ENCODE measurements around the gene GSX1.
A peak's percentile ranks its signal among the peaks of the same experiment; 100 is the strongest.
"Not testable (repeated sequence)": the region's sequence is repeated elsewhere in the genome, so short reads cannot be mapped to it uniquely, and the experiment has no call there.

The GSX1 gene

DNA sequence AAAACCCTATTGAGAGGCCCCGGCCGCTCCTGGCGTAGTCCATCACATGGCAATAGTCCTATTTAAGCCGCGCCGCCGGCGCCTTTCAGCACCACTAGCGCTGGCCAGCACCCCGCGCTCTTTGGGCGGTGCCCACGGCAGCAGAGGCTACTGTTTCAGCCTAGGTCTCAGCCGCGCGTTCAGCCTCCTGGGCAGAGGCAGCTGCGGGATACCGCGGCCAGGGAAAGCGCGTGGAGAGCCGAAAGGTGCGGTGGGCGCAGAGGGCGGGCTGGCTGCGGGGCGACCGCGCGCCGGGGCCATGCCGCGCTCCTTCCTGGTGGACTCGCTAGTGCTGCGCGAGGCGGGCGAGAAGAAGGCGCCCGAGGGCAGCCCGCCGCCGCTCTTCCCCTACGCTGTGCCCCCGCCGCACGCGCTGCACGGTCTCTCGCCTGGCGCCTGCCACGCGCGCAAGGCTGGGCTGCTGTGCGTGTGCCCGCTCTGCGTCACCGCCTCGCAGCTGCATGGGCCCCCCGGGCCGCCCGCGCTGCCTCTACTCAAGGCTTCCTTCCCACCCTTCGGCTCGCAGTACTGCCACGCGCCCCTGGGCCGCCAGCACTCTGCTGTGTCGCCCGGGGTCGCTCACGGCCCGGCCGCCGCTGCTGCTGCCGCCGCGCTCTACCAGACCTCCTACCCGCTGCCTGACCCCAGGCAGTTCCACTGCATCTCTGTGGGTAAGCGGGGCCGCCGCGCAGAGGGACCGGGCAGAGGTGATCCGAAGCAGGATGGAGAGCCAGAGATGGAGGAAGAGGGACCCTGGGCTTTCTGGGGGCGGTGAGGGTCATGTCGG is at the start of gene GSX1:
Gene GSX1 (plus strand): TSS at position 91 of the 826 bp plus-strand sequence. CDS start 208 bp downstream, at position 299.
- DNase-seq = peak; percentile 10

DNA sequence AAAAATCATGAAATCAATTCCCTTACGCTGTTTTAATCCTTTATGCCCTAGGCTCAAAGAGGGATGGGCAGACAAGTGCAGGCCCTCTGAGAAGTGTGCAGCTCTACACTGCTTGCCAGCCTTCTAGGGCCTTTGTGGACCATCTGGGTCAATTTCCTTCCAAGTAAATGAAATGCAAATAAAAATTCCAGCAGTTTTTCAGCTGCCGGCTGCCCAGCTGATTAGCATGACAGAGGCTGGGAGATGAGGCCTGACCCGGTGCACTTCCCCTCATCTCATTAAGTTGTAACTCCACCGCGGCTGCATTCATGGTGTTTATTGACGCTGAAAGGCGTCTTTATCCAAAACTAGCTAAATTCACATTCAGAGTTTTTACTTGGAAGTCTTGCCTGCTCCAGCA is 47.5 kb upstream of the GSX1 start:
- DNase-seq = no peak

DNA sequence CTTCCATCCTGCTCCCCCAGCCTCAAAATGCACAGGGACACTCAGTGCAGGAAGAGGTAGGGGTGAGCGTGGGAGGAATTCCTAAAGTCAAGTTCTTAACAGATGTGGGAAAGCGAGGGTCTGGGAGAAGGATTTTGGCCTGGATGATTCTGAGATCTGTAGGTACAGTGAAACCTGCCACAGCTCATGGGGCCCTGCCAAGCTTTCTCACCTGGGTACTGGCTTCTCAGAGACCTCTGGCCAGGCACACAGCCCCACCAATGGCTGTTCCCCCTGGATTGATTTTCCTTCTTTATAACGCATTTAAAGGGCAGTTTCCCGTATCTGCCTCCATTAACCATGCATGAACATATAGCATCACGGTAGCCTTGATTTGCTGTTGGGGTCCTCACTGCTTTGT is 47.0 kb upstream of the GSX1 start:
- DNase-seq = no peak

DNA sequence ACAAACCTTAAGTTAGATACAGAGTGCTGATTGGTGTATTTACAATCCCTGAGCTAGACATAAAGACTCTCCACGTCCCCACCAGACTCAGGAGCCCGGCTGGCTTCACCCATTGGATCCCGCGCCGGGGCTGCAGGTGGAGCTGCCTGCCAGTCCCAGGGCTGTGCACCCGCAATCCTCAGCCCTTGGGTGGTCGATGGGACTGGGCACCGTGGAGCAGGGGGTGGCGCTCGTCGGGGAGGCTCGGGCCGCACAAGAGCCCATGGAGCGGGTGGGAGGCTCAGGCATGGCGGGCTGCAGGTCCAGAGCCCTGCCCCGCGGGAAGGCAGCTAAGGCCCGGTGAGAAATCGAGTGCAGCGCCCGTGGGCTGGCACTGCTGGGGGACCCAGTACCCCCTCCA is 44.1 kb upstream of the GSX1 start:
- DNase-seq = not testable (repeated sequence)

DNA sequence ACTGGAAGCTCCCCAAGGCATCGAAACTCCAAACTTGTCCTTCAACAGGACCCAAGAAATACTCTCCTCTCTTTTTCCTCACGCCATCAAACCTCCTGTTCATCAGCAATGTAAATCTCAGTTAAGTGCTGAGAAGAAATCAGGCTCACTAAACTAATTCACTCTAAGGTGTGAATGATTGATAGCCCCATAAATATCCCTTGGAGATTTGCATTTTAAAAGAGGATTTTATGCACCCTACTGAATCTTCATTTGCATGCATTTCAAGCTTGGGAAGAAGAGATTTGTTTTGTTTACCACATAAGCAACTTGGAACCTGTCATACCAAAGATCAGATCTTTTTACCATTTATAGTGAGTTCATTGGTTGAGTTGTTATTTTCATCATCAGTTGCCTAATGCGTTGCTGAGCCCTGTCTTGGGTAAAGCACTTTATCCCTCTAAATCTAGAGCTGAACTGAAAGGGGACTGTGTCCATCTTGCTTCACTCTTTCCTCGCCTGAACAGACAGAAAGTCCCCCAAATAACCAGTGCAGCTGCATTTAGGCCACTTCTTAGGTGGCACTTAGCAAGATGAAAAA is 40.2 kb upstream of the GSX1 start:
- DNase-seq = no peak

DNA sequence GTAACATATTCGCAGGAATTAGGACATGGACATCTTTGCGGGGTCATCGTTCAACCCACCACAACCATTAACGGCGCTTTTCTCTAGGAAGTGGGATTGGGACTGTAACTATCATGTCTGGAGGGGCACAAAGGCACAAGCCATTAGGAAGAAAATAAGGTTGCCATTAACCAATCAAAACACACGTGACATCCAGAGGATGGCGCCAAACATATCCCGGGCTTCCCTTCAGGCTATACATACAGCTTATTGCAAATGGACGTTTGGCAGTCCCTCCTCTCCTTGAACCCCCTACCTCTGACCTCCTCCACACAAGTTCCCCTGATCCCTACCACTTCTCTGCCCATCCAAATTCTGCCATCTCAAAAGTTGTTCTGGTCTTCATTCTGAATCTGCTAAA is 26.6 kb upstream of the GSX1 start:
- DNase-seq = no peak

DNA sequence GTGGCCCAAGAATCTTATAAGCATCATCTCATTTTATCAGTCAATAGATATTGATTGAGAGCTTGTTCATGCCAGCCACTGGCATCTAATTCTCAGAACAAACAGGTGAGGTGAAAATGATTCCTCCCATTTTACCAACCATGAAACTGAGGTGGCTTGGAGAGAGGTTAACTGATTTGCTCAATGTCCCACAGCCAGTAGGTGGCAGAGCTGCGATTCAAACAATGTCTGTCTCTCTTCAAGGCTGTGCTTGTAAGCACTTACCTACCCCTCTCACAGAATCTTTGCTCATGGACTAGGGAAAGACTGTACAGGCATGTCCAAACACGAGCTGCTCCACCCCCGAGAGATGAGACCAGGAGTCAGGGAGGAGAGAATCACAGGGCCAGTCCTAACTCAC is 21.5 kb upstream of the GSX1 start:
- no peak for DNase-seq

DNA sequence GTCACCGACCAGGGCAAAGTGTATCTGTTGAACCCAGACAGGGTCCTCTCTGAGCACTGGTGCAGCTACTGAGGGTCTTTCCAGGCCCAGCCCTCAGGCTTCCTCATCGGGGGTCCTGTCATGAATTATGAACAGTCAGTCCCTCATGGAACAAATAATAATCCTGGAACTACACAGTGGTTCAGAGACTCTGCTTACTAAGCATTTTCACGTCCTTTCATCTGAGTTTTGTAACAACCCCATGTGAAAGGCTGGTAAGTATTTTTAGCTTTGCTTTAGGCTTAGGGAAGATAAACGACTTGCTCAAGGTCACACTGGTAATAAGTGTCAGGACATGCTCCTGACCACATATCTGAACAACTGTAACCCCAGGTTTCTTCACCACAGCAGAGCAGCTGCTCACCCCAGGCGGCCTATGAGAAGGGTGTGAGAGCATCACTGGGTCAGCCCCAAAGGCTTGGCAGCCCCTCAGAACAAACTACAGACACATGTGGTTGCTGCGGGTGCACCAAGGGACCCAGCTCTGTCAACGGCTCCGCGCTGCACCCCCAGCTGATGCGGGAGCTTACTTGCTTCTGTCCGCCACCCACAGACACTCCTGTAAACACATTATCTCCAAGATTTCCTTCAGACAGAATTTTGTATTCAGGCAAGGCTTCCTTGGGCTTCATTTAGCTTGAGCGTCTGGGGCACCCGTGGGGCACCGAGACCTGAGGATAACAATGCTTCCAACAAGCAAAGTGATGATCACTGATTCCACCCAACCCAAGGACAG is 19.4 kb upstream of the GSX1 start:
- no peak for DNase-seq

DNA sequence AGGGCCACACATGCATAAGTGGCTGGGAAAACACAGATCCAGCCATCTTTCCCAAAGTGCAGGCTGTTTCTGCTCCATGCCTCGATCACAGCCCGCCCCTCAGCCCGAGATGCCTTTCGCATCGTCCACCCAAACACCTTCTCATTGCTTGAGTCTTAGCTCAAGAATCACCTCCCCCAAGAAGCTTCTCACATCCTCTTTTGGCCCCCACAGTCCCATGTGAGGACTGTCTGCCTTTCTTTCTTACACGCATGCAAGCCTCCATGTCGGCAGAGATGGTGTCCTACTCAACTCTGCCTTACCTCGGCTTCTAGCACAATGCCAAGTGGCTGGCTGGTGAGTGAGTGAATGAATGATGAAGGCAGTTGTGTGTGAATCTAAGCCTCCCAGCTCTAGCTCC is 18.1 kb upstream of the GSX1 start:
- DNase-seq = no peak

DNA sequence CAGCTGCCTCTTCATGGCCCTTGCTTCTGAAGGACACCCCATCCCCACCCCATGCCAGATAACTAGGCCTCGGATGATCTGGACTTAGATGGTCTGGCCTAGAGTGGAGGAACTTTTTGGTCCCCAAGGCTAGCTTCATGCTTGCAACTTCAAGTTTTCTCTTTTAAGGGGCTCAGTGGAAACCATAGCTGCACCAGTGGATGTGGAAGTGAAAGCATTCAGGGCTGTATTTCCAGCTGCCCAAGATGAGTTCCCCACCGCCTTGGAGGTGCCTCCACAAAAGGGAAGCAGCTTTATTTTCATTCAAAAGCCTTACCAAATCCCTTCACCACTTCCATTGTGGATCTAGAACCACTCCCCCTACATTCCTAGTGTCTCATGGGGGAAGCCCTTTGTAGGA is 17.6 kb upstream of the GSX1 start:
- DNase-seq = no peak

DNA sequence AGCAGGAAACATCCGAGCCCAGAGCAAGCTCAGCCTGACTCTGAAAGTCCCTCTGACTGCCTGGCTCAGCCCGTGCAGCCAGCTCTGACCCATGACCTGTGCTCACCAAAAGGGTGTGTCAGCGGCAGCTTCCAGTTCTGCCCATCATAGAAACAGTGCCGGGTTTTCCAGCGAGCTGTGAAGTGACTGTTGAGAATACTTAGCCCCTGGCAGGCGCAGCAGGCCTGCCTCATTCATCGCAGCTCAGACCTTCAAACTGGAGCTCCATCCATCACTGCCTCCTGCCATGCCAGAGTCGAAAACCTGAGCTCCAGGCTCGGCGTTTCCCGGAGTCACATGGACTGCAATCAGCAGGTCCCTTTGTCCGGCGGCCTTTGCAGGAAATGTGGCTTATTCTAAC is 16.3 kb upstream of the GSX1 start:
- no peak for DNase-seq

DNA sequence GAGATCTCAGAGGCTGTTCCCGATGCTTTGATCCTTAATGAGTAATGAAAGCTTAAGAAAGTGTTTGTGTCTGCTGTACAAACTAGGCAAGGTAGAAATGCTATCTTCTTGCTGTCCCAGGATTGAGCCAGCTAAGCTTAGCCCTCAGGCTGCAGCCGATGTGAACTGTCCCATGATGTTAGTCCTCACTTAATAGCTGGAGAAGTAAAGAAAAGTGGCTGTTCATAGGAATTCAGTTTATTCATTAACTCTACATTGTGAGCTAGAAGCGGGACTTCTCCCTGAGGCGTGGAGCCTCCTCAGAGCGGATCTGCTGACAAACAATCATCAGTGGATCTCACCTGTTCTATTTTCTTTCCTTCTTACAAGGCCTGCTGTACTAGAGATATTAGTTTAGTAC is 10.1 kb upstream of the GSX1 start:
- no peak for DNase-seq

DNA sequence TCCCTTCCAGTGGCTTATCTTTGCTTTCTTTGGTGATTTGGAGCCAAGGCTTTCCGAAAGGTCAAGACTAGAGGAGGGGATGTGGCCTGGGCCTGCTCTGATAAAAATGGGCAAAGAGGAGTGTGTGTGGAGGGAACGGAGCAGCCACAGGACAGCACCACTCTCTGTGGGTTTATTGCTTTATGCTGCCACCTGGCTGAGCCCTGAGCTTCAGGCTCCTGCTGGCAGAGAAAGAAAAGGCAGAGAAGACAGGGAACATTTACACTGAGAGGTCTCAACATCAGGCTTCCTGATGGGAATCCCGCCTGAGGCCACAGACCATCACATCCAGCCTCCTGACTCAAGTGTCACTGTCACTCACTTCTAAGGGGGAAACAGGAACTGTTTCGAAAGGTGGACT is 9.2 kb upstream of the GSX1 start:
- DNase-seq = no peak

DNA sequence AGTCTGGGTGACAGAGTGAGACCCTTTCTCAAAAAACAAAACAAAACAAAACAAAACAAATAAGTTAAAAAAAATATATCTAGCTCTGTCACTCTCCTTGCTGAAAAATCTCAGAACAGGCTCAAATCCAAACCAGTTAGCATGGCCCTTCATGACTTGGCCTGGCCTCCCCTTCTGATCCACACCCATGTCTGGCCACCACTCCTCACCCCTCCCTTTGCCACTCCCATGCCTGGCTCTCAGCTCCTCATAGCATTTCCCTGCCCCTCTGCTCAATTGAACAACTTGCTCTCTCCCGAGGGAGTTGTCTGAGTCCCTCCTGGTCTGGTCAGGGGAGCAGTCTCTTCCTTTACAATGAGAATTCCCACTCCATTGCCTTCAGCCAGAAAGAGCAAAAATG is 4.0 kb upstream of the GSX1 start:
- DNase-seq = no peak

DNA sequence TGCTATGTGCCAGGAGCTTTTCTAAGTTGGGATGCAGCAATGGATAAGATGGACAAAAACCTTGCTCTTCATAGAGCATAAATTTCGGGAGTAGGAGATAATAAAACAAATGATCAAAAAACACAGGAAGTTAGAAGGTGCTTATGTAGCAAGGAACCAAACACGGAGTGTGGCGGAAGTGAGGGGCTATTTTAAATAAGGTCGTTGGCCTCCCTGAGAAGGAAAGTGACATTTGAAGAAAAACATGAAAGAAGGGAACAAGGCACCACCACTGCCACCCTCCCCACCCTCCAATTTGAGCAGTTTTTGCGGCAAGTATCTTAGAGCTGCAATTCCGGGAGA is 3.2 kb upstream of the GSX1 start:
- DNase-seq = no peak

DNA sequence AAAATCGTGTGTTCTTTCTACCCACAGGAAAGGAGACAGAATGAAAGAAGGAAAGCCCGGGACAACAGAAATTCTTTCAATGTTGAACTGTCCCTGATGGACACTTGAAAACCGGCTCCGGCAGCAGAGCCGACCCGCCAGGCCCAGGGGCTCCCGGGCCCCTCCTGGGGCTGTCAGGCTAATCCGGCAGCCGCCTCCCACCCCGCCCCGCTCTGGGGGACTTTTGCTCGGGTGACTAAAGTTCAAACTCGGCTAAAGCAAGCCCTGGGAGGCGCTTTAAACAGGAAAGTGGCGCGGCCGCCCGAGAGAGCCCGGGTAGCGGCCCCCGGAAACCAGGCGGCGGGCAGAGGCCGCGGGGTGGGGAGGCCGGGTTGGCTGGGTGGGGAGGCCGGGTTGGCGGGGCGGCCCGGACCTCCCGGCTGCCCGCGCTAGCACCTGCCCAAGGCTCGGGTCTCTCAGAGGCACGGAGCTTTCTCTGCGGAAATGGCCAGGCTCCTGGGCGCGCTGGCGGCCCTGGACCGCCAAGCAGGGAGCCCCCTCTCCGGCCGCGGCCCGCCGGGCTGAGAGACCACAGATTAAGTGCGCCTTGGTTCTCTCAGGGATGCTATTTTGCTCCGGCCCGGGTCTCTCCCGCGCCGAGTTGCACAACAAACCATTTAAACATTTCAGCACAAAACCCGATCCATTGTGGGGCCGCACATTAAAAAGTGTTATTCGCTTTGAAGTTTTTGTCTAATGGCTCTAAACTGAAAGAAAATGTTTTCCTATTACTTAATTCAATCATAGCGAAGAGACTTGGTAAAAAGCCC is 2.6 kb upstream of the GSX1 start:
- no peak for DNase-seq

DNA sequence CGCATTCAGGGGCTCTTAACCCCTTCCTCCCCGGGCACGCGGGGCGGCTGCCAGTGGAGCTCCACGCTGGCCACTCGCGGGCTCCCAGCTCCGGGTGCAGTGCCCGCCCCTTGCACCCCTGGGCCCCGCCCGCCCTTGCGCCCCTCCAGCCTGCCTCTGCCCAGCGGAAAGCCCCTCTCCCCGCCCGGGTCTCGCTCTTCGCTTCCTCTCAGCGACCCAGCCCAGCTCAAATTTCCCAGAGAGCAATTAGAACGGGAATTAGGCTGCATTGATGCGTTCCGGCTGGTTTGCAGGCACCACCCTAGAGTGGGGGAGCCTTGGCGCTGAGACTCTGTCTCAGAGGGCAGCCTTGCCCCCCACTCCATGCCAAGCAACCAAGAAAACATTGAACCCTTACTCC is 1.8 kb upstream of the GSX1 start:
- DNase-seq = no peak

DNA sequence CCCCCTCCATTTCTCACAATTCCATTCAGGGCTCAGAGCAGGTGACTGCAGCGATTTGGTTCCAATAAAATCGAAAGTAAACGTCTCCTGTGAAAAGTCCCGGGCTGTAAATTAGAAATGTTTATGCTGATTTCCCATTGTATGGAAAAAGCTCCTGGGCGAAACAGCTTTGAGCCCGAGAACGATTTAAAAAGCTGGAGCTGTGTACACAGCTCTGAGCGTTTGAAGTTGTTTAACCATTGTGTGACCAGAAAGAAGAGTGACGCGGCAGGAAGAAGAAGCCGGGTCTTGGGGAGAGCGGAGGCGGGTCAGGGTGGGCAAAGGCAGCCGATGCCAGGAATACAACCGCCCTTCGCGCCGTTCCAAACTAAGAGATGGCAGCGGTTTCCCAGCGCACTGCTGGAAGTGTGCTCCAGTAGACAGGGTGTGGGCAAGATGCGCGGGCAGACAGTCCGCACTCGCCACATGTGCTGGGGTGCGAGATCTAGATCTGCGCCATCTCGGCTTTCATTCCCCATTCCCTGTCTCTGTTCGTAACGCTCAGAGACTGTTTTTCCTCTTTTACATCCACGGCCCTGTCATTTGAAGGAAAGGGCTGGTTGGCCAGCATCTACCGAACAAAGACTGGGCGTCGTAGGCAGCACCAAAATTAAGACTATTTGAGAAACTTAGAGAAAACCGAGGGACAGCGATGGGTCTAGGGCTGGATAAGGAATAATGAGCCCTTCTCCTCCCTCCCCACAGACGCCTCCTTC is 960 bp upstream of the GSX1 start:
- DNase-seq = no peak

DNA sequence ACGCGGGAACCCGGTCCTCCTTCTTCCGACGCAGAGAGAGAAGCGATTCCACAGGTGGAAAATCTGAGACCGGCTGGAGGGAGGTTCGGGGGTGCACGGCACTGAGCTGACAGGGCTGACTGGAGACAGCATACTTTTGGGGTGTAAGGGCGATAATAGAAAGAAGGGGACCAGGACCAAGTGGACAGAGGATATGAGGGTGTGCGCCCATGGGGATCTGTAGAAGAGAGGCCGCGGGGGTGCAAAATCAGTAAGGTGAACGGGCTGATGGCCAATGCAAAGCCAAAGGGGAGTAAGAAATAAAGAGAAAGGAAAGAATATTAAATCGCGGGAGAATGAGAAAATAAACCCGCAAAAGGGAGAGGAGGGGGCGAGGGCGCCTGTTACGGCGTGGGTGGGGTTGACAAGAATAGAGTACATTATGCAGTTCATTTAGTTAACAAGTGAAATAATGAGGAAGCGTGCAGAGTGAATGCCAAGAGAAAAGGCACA is 336 bp upstream of the GSX1 start:
- no peak for DNase-seq

DNA sequence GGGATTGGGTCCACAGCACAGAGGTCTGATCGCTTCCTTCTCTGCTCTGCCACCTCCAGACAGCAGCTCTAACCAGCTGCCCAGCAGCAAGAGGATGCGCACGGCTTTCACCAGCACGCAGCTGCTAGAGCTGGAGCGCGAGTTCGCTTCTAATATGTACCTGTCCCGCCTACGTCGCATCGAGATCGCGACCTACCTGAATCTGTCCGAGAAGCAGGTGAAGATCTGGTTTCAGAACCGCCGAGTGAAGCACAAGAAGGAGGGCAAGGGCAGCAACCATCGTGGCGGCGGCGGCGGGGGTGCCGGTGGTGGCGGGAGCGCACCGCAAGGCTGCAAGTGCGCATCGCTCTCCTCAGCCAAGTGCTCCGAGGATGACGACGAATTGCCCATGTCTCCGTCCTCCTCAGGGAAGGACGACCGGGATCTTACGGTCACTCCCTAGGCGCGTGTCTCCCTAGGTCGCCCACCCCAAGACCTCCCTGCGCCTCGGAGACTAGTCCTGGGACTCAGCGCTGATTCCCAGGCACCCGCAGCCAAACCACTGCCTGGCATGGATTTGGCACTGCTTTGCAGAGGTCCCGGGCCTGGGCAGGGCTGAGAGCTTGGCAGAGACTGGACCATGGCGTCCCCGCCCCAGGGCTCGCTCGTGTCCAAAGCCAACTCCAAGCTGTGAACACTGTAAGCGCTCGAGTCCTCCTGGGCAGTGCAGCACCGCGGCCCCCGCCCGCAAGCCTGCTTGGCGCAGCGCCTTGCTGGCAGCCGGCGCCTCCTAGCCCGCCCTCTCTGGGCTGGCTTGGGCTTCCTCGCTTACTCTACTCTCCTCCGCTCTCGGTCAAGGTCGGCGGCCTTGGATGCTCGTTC is 1.5 kb downstream of the GSX1 start:
- DNase-seq = no peak

DNA sequence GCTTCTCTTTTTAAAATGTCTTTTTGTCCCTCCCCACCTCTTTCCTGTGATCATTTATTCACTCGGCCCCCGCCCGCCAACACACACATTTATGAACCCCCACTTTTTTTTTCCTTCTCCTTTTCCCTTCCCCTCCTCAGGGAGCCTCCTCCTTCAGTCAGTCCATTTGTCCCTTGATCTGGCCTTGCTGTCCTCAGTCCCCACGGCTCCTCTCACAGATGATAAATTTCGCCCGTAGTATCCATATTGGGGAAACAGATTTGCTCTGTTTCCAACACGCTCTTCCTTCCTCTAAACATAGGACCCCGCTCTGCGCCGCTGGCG is 2.0 kb downstream of the GSX1 start:
- no peak for DNase-seq
